Left renal pelvis (tissue), 4 donors: ENCODE results near the gene NMT2. TPM values are rescaled to one million over a fixed set of nuclear protein-coding genes. Genes with fewer than 3 reads are reported as not detected.

ENCODE experiments used
- DNase-seq, 4 donors: peaks; one replicate each; pipeline ENCODE4 v3.0.0-alpha.2; 2013; ENCODE audit warnings: low read depth in 4 of 4, low spot score in 3 of 4
- polyA plus RNA-seq, 4 donors: library from polyadenylated mRNA; unstranded; fragments of 120-200 nt; gene quantifications; one replicate each; pipeline ENCODE4 v1.2.1, GENCODE V29; 2013; ENCODE audit not compliant: insufficient read length in 4 of 4

NMT2 gene
- polyA plus RNA-seq, 4 donors: 34.7 to 40.9 (median 36.0) TPM

- no peak for DNase-seq
These were observed 14.2 kb upstream of the NMT2 start for GRCh38 chr10:15182540-15183207.

- no peak for DNase-seq
These were observed 13.2 kb upstream of the NMT2 start for GRCh38 chr10:15181576-15182156.

- DNase-seq: no peak
These were observed 12.2 kb upstream of the NMT2 start for GRCh38 chr10:15180736-15181135.

GRCh38 chr10:15176269-15176668, 7.8 kb upstream of the NMT2 start:
- no peak for DNase-seq

GRCh38 chr10:15175587-15175986, 7.1 kb upstream of the NMT2 start:
- DNase-seq: no peak

- no peak for DNase-seq
These were observed 3.9 kb upstream of the NMT2 start for GRCh38 chr10:15172306-15172840.

GRCh38 chr10:15169555-15170401, 1.3 kb upstream of the NMT2 start:
- DNase-seq: no peak

GRCh38 chr10:15168786-15169554, 477 bp upstream of the NMT2 start:
- peak; percentile 84 to 89 (median 88) for DNase-seq

GRCh38 chr10:15167411-15168290, 842 bp downstream of the NMT2 start:
- peak in 1 of 4 donors; percentile 57 for DNase-seq

GRCh38 chr10:15166325-15166724, 2.2 kb downstream of the NMT2 start:
- no peak for DNase-seq

GRCh38 chr10:15163253-15163828, 5.2 kb downstream of the NMT2 start:
- no peak for DNase-seq

GRCh38 chr10:15158972-15159371, 9.5 kb downstream of the NMT2 start:
- no peak for DNase-seq

GRCh38 chr10:15158448-15158847, 10.0 kb downstream of the NMT2 start:
- DNase-seq: no peak

- no peak for DNase-seq
These were observed 12.4 kb downstream of the NMT2 start for GRCh38 chr10:15155978-15156656.

GRCh38 chr10:15152556-15152955, 15.9 kb downstream of the NMT2 start:
- DNase-seq: no peak

GRCh38 chr10:15150563-15150962, 17.9 kb downstream of the NMT2 start:
- DNase-seq: no peak

GRCh38 chr10:15149042-15149771, 19.3 kb downstream of the NMT2 start:
- DNase-seq: no peak
